ENCODE data around the gene KIAA0825.

DNA sequence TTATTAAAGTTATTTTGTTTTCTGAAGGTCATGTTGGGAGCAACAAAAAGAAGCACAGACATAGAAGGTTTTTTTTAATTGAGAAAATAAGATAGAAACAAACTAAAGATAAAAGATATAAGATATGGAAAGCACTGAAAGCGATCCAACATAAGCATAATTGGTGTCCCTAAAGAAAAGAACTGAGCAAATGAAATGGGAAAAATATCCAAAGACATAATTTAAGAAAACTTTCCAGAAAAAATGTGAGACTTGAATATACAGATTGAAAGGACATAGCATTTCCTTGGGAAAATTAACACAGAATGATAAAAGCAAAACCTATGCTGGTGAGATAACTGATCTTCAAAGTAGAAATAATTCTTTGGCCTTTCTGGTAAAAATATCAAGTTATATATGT is 289.3 kb downstream of the KIAA0825 start:
- TF ChIP-seq, protein P1, sequence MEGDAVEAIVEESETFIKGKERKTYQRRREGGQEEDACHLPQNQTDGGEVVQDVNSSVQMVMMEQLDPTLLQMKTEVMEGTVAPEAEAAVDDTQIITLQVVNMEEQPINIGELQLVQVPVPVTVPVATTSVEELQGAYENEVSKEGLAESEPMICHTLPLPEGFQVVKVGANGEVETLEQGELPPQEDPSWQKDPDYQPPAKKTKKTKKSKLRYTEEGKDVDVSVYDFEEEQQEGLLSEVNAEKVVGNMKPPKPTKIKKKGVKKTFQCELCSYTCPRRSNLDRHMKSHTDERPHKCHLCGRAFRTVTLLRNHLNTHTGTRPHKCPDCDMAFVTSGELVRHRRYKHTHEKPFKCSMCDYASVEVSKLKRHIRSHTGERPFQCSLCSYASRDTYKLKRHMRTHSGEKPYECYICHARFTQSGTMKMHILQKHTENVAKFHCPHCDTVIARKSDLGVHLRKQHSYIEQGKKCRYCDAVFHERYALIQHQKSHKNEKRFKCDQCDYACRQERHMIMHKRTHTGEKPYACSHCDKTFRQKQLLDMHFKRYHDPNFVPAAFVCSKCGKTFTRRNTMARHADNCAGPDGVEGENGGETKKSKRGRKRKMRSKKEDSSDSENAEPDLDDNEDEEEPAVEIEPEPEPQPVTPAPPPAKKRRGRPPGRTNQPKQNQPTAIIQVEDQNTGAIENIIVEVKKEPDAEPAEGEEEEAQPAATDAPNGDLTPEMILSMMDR (IDR thresholded peaks at IDR 0.05; ENCODE audit: low read length) = no peak
- TF ChIP-seq EZH2 (IDR thresholded peaks at IDR 0.05; ENCODE audit: borderline replicate concordance, low read length) = no peak
